OCI-LY3 (cell line): ENCODE measurements around the gene PYM1.
A peak's percentile ranks its signal among the peaks of the same experiment; 100 is the strongest.

Source experiments
- H2AFZ ChIP-seq: fragments of 200-600, 300-600 bp; shearing (Covaris generic); 2 replicates; pipeline ENCODE4 v1.6.0; 2014; ENCODE audit warnings: antibody characterized with exemption, low read depth, low read length
- H3K27ac ChIP-seq: fragments of 200-600, 300-600 bp; sonication (generic); 2 replicates; pipeline ENCODE4 v1.5.1; 2014; ENCODE audit warnings: mild to moderate bottlenecking, low read length, moderate library complexity, mixed read lengths
- H3K27me3 ChIP-seq: fragments of 200-600, 300-600 bp; sonication (generic); 2 replicates; pipeline ENCODE4 v1.6.1; 2014; ENCODE audit warnings: low read depth, low read length, mixed read lengths
- H3K36me3 ChIP-seq: fragments of 200-600, 300-600 bp; sonication (generic); replicated peaks from 2 replicates; pipeline ENCODE3; 2014; ENCODE audit warnings: low read depth, low read length, mixed read lengths
- H3K4me1 ChIP-seq: fragments of 300-600, 200-600 bp; sonication (generic); 2 replicates; pipeline ENCODE4 v1.6.1; 2014; ENCODE audit warnings: low read length, mixed read lengths
- H3K4me2 ChIP-seq: fragments of 200-600, 300-600 bp; sonication (generic); 2 replicates; pipeline ENCODE4 v1.6.1; 2014; ENCODE audit warnings: low read length, mixed read lengths
- H3K4me3 ChIP-seq: fragments of 300-600, 200-600 bp; sonication (generic); 2 replicates; pipeline ENCODE4 v1.5.1; 2014; ENCODE audit warnings: antibody characterized with exemption, mild to moderate bottlenecking, low read length, moderate library complexity
- H3K79me2 ChIP-seq: fragments of 300-600, 200-600 bp; shearing (Covaris generic); 2 replicates; pipeline ENCODE4 v1.6.1; 2014; ENCODE audit warnings: mild to moderate bottlenecking, low read length, mixed read lengths
- H3K9ac ChIP-seq: fragments of 300-600, 200-600 bp; shearing (Covaris generic); 2 replicates; pipeline ENCODE4 v1.6.0; 2014; ENCODE audit warnings: mild to moderate bottlenecking, low read length, moderate library complexity
- H3K9me3 ChIP-seq: fragments of 200-600, 300-600 bp; shearing (Covaris generic); 2 replicates; pipeline ENCODE4 v1.6.1; 2014; ENCODE audit warnings: low read length, mixed read lengths; ENCODE audit not compliant: insufficient read depth
- H4K20me1 ChIP-seq: fragments of 200-600, 300-600 bp; sonication (generic); 2 replicates; pipeline ENCODE4 v1.6.1; 2016; ENCODE audit warnings: low read length, mixed read lengths; ENCODE audit not compliant: insufficient read depth
- CTCF ChIP-seq: fragments of 200-600, 300-600 bp; sonication (generic); IDR thresholded peaks from 2 replicates; pipeline ENCODE4 v1.5.1; 2014; ENCODE audit warnings: antibody characterized with exemption, low read length, low read depth
- EZH2phosphoT487 ChIP-seq: fragments of 200-600 bp; shearing (Covaris generic); IDR thresholded peaks from 2 replicates; pipeline ENCODE4 v1.6.1; 2018; ENCODE audit warnings: antibody characterized with exemption, mixed run types, low read depth

The PYM1 gene

GRCh38 chr12:55927588-55928502 lies at the start of gene PYM1:
TSS of gene PYM1 (minus strand) at chr12:55927894. CDS start at chr12:55927761, 133 bp downstream.
- H2AFZ ChIP-seq, result peak within 1 kb of the TSS; percentile 81
- H3K4me1 ChIP-seq, result peaks cover 45% of the 10 kb centered on the region
- TF ChIP-seq CTCF, result no peak; the same call in 1 of the 2 replicates

GRCh38 chr12:55974308-55974730 lies 46.6 kb upstream of the PYM1 start:
- TF ChIP-seq CTCF, result no peak
- no peak for TF ChIP-seq EZH2phosphoT487
- H3K36me3 ChIP-seq, result peaks cover 17% of the 10 kb centered on the region

More at GRCh38 chr12:55927588-55928502, at the start of gene PYM1:
- peak within 1 kb of the TSS; percentile 95 for H3K27ac ChIP-seq
- peaks cover 51% of the 10 kb centered on the region for H3K79me2 ChIP-seq
- peak within 1 kb of the TSS; percentile 96 for H3K4me2 ChIP-seq
- H3K4me3 ChIP-seq, result peak within 1 kb of the TSS; percentile 91
- peak within 1 kb of the TSS; percentile 97 for H3K9ac ChIP-seq
- peaks cover 2% of the 10 kb centered on the region; the same call in 1 of the 2 replicates for H3K27me3 ChIP-seq
- H3K36me3 ChIP-seq, result peaks cover 7% of the 10 kb centered on the region
- H3K9me3 ChIP-seq, result peaks cover 4% of the 10 kb centered on the region; the same call in 1 of the 2 replicates
- no peaks in the 10 kb centered on the region; the same call in 1 of the 2 replicates for H4K20me1 ChIP-seq

GRCh38 chr12:55973599-55974307 lies 46.1 kb upstream of the PYM1 start, which contains the start of gene RAB5B:
TSS of gene RAB5B (plus strand) at chr12:55974078. CDS start at chr12:55986961, 12,883 bp downstream.
- no peak within 1 kb of the TSS for H2AFZ ChIP-seq
- H3K9me3 ChIP-seq, result no peaks in the 10 kb centered on the region
- TF ChIP-seq EZH2phosphoT487 (no peak), CTCF (no peak)
- H3K4me2 ChIP-seq, result peak within 1 kb of the TSS; percentile 75
- H3K79me2 ChIP-seq, result peaks cover 20% of the 10 kb centered on the region
- H3K4me1 ChIP-seq, result peaks cover 21% of the 10 kb centered on the region
- H3K36me3 ChIP-seq, result peaks cover 20% of the 10 kb centered on the region
- peak within 1 kb of the TSS; percentile 61 for H3K27ac ChIP-seq
- H4K20me1 ChIP-seq, result no peaks in the 10 kb centered on the region
- peak within 1 kb of the TSS; percentile 87 for H3K4me3 ChIP-seq
- no peaks in the 10 kb centered on the region for H3K27me3 ChIP-seq
- H3K9ac ChIP-seq, result peak within 1 kb of the TSS; percentile 86

More at GRCh38 chr12:55974308-55974730, 46.6 kb upstream of the PYM1 start:
- Histone ChIP-seq H3K27ac (peak overlapping the region; percentile 61), H2AFZ (no peak overlapping the region), H3K4me2 (peak overlapping the region; percentile 75), H3K9me3 (no peaks in the 10 kb centered on the region), H3K79me2 (peaks cover 20% of the 10 kb centered on the region), H3K4me1 (peaks cover 16% of the 10 kb centered on the region), H4K20me1 (no peaks in the 10 kb centered on the region), H3K4me3 (peak overlapping the region; percentile 87), H3K27me3 (no peaks in the 10 kb centered on the region), H3K9ac (peak overlapping the region; percentile 86)
